HL-60 (cell line): ENCODE measurements around the gene PDGFA.

ENCODE experiments used
- DNase-seq, 2 experiments: peaks; one replicate each; pipeline ENCODE4 v3.0.0-alpha.2; 2010 to 2020; ENCODE audit warnings: low read depth in 1 of 2, low spot score in 1 of 2
- H3K27ac ChIP-seq: fragments of 250-450 bp; sonication (Bioruptor Pico); replicated peaks from 2 replicates; pipeline ENCODE4 v1.5.1; 2020; ENCODE audit warnings: mild to moderate bottlenecking, moderate library complexity
- H3K27me3 ChIP-seq: fragments of 250-450 bp; sonication (Bioruptor Pico); 2 replicates; pipeline ENCODE4 v1.5.1; 2021; ENCODE audit warnings: mild to moderate bottlenecking, moderate library complexity; ENCODE audit not compliant: insufficient read depth, poor library complexity, severe bottlenecking
- H3K4me3 ChIP-seq: replicated peaks from 2 replicates; pipeline ENCODE4 v1.5.1; 2011; ENCODE audit warnings: mild to moderate bottlenecking, control low read depth, low read length; ENCODE audit not compliant: insufficient read depth
- GABPA ChIP-seq: IDR thresholded peaks from 2 replicates; pipeline ENCODE4 v1.6.1; 2012; ENCODE audit warnings: low read depth
- POLR2AphosphoS5 ChIP-seq: IDR thresholded peaks from 2 replicates; pipeline ENCODE4 v1.6.1; 2012; ENCODE audit warnings: low read depth
- SPI1 ChIP-seq: IDR thresholded peaks from 2 replicates; pipeline ENCODE4 v1.6.1; 2012; ENCODE audit warnings: low read depth, mild to moderate bottlenecking, borderline replicate concordance
- TF ChIP-seq, protein P1 (sequence below): IDR thresholded peaks from 2 replicates; pipeline ENCODE4 v1.6.1; 2012; ENCODE audit warnings: low read depth; ENCODE audit not compliant: insufficient replicate concordance
- TF ChIP-seq, protein P2 (sequence below): IDR thresholded peaks from one replicate; pipeline ENCODE4 v1.5.1; 2011; ENCODE audit warnings: low read length, control low read depth, inconsistent platforms; ENCODE audit not compliant: insufficient read depth

The PDGFA gene

DNA sequence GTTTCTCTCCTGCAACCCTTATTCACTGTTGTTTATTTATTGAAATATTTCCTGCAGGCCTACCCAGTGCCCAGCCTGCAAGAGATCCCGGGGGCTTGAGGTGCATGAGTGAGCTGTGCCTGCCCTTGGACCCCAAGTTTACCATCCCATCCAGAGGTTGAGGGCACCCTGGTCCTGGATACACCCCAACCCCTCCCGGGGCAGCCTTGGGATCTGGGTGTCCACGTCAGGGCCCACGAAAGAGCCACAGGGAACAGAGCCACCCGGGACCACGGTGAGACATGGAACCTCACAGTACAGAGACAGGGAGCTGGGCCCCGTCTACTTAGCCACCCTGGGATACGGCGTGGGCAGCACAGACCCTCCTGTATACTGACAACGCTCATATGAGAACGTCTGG lies 28.8 kb upstream of the PDGFA start:
- Histone ChIP-seq H3K4me3 (no peak overlapping the region), H3K27ac (no peak overlapping the region), H3K27me3 (no peaks in the 10 kb centered on the region)
- TF ChIP-seq SPI1 (no peak), POLR2AphosphoS5 (no peak), GABPA (no peak)
- TF ChIP-seq, protein P1, sequence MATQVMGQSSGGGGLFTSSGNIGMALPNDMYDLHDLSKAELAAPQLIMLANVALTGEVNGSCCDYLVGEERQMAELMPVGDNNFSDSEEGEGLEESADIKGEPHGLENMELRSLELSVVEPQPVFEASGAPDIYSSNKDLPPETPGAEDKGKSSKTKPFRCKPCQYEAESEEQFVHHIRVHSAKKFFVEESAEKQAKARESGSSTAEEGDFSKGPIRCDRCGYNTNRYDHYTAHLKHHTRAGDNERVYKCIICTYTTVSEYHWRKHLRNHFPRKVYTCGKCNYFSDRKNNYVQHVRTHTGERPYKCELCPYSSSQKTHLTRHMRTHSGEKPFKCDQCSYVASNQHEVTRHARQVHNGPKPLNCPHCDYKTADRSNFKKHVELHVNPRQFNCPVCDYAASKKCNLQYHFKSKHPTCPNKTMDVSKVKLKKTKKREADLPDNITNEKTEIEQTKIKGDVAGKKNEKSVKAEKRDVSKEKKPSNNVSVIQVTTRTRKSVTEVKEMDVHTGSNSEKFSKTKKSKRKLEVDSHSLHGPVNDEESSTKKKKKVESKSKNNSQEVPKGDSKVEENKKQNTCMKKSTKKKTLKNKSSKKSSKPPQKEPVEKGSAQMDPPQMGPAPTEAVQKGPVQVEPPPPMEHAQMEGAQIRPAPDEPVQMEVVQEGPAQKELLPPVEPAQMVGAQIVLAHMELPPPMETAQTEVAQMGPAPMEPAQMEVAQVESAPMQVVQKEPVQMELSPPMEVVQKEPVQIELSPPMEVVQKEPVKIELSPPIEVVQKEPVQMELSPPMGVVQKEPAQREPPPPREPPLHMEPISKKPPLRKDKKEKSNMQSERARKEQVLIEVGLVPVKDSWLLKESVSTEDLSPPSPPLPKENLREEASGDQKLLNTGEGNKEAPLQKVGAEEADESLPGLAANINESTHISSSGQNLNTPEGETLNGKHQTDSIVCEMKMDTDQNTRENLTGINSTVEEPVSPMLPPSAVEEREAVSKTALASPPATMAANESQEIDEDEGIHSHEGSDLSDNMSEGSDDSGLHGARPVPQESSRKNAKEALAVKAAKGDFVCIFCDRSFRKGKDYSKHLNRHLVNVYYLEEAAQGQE = no peak
- TF ChIP-seq, protein P2, sequence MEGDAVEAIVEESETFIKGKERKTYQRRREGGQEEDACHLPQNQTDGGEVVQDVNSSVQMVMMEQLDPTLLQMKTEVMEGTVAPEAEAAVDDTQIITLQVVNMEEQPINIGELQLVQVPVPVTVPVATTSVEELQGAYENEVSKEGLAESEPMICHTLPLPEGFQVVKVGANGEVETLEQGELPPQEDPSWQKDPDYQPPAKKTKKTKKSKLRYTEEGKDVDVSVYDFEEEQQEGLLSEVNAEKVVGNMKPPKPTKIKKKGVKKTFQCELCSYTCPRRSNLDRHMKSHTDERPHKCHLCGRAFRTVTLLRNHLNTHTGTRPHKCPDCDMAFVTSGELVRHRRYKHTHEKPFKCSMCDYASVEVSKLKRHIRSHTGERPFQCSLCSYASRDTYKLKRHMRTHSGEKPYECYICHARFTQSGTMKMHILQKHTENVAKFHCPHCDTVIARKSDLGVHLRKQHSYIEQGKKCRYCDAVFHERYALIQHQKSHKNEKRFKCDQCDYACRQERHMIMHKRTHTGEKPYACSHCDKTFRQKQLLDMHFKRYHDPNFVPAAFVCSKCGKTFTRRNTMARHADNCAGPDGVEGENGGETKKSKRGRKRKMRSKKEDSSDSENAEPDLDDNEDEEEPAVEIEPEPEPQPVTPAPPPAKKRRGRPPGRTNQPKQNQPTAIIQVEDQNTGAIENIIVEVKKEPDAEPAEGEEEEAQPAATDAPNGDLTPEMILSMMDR = no peak
- DNase-seq = no peak

DNA sequence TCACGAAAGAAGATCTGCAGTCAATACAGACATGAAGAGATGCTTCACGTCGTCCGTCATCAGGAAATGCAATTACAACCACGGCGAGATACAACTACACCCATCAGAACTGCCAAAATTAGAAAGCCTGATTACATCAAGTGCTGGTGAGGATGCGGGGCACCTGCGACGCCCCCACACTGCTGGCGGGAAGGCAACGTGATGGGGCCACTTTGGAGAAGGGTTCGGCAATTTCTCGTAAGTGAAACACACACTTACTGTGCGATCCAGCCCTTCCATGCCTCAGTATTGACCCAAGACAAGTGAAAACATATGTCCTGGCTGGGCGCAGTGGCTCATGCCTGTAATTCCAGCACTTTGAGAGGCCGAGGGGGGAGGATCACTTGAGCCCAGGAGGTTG lies 25.8 kb upstream of the PDGFA start:
- Histone ChIP-seq H3K27me3 (no peaks in the 10 kb centered on the region), H3K4me3 (no peak overlapping the region), H3K27ac (no peak overlapping the region)
- no peak for DNase-seq
- TF ChIP-seq, protein P2 = no peak
- TF ChIP-seq, protein P1 = no peak
- no peak for TF ChIP-seq SPI1
- TF ChIP-seq POLR2AphosphoS5 = no peak
- no peak for TF ChIP-seq GABPA

DNA sequence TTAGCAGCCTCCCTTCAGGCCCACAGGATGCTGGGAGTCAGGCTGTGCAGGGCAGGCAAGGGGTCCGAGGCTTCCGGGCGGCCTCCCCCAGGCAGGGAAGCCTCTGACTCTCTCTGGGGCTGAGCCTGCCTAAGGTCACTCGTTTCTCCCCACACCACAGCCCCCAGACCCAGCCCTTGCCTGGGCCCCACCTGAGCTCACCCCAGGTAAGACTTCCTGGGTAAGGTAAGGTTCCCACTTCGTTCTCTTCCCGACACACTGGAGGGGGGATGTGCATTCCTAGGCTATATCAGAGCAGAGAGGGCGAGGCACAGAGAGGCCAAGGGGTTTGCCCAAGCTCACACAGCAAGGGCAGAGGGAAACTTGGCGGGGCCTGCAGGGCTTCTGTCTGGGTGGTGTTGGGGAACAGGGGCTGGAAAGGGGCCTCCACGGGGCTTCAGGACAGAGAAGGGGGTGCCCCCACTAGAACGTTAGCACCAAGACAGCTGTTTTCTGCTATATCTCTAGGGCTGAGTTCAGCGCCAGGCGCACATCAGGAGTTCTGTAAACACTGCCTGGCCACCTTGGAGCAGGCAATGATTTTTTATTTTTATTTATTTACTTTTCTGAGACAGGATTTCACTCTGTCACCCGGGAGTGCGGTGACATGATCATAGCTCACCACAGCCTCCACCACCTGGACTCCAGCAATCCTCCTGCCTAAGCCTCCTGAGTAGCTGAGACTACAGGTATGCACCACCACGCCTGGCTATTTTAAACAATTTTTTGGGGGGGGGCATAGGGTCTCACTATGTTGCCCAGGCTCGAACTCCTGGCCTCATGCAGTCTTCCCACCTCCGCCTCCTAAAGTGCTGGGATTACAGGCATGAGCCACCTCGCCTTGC lies 24.9 kb upstream of the PDGFA start:
- TF ChIP-seq, protein P2 = no peak
- TF ChIP-seq GABPA (no peak), SPI1 (no peak), POLR2AphosphoS5 (no peak)
- TF ChIP-seq, protein P1 = no peak
- no peak overlapping the region for H3K4me3 ChIP-seq
- DNase-seq = no peak
- H3K27me3 ChIP-seq = no peaks in the 10 kb centered on the region
- no peak overlapping the region for H3K27ac ChIP-seq
